ENCODE measurements around the gene PDIA3. TPM values are rescaled to one million over a fixed set of nuclear protein-coding genes. Genes with fewer than 3 reads are reported as not detected.

PDIA3 gene
- total RNA-seq, 1 experiment from 2014 or later, result 538 TPM

GRCh38 chr15:43774062-43774461 is 27.8 kb downstream of the PDIA3 start:
- H3K27ac ChIP-seq (ENCODE audit: low read length), result no peak overlapping the region
- TF ChIP-seq CTCF (IDR thresholded peaks at IDR 0.05) (no peak), SIN3A (IDR thresholded peaks at IDR 0.05; ENCODE audit: borderline replicate concordance, insufficient read depth, low read depth, low read length) (no peak), POLR2AphosphoS5 (IDR thresholded peaks at IDR 0.05; ENCODE audit: low read depth, low read length) (no peak), REST (IDR thresholded peaks at IDR 0.05; ENCODE audit: insufficient read depth in 1 of 2, low read depth in 2 of 2, low read length in 1 of 2) (no peak), TCF7L2 (IDR thresholded peaks at IDR 0.05; ENCODE audit: low read depth, low read length) (no peak)
- intact Hi-C loops (cut with micrococcal nuclease; ENCODE audit: unreplicated experiment), result no loop called here

GRCh38 chr15:43775411-43775965 is 29.2 kb downstream of the PDIA3 start:
- intact Hi-C loops (cut with micrococcal nuclease; ENCODE audit: unreplicated experiment) (no loop called here), in situ Hi-C loops (cut with HindIII; ENCODE audit: low pct_unique_long_range_greater_than_20kb, low sequenced_read_pairs) (no loop called here)
- ATAC-seq (peak; percentile 62), DNase-seq (ENCODE audit: low read depth, low spot score) (peak; percentile 54)
- TF ChIP-seq POLR2AphosphoS5 (IDR thresholded peaks at IDR 0.05; ENCODE audit: low read depth, low read length), result peak; percentile 47
- no peak for TF ChIP-seq REST (IDR thresholded peaks at IDR 0.05; ENCODE audit: insufficient read depth in 1 of 2, low read depth in 2 of 2, low read length in 1 of 2)
- no peak for TF ChIP-seq SIN3A (IDR thresholded peaks at IDR 0.05; ENCODE audit: borderline replicate concordance, insufficient read depth, low read depth, low read length)
- TF ChIP-seq CTCF (IDR thresholded peaks at IDR 0.05), result peak; percentile 82
- no peak for TF ChIP-seq TCF7L2 (IDR thresholded peaks at IDR 0.05; ENCODE audit: low read depth, low read length)
- H3K36me3 ChIP-seq (ENCODE audit: control insufficient read depth, insufficient read depth, low read length), result peaks cover 15% of the 10 kb centered on the region
- ChIA-PET CTCF (interaction anchor here (0.7 kb wide), 1 partner anchor 466 kb away, joined by 3 read pairs; no protein-coding TSS in a partner anchor), POLR2A (no interaction called here)
- H3K4me1 ChIP-seq (ENCODE audit: control insufficient read depth, insufficient read depth, low read length), result 0 out of 2 replicates have a peak, but pooled peaks cover 3% of the 10 kb centered on the region
- peak overlapping the region; percentile 74 to 92 for H3K4me3 ChIP-seq (ENCODE audit: low read depth in 2 of 2, low read length in 2 of 2)
- BruUV-seq (replicated peaks), result TSS peak; percentile 54
- H3K9me3 ChIP-seq (ENCODE audit: control insufficient read depth, insufficient read depth, low read depth, low read length), result no peaks in the 10 kb centered on the region
- H3K27me3 ChIP-seq (ENCODE audit: control insufficient read depth, insufficient read depth, low read length), result no peaks in the 10 kb centered on the region
- H3K27ac ChIP-seq (ENCODE audit: low read length), result no peak overlapping the region

More at GRCh38 chr15:43774062-43774461, 27.8 kb downstream of the PDIA3 start:
- ChIA-PET POLR2A (no interaction called here), CTCF (no interaction called here)
- no peaks in the 10 kb centered on the region for H3K27me3 ChIP-seq (ENCODE audit: control insufficient read depth, insufficient read depth, low read length)
- no peak overlapping the region for H3K4me3 ChIP-seq (ENCODE audit: low read depth in 2 of 2, low read length in 2 of 2)
- H3K4me1 ChIP-seq (ENCODE audit: control insufficient read depth, insufficient read depth, low read length), result 0 out of 2 replicates have a peak, but pooled peaks cover 3% of the 10 kb centered on the region
- ATAC-seq (no peak), DNase-seq (ENCODE audit: low read depth, low spot score) (no peak)
- in situ Hi-C loops (cut with HindIII; ENCODE audit: low pct_unique_long_range_greater_than_20kb, low sequenced_read_pairs), result no loop called here
- H3K36me3 ChIP-seq (ENCODE audit: control insufficient read depth, insufficient read depth, low read length), result peaks cover 27% of the 10 kb centered on the region
- BruUV-seq (replicated peaks), result no TSS peak
- no peaks in the 10 kb centered on the region for H3K9me3 ChIP-seq (ENCODE audit: control insufficient read depth, insufficient read depth, low read depth, low read length)

Measured in Panc1 (cell line).